Measurements from ENCODE around the gene CPPED1. TPM values are rescaled to one million over a fixed set of nuclear protein-coding genes. Genes with fewer than 3 reads are reported as not detected.

Gene CPPED1
- total RNA-seq, 2 donors from 2014 or later = 11.3 to 26.8 TPM

- ATAC-seq = no peak
- no peak for DNase-seq (ENCODE audit: low spot score)
- peak overlapping the region in 1 of 2 donors; percentile 40 for H3K27ac Mint-ChIP-seq
- peaks cover 6% of the 10 kb centered on the region for H3K36me3 Mint-ChIP-seq
- H3K27me3 Mint-ChIP-seq = no peaks in the 10 kb centered on the region
- no peaks in the 10 kb centered on the region for H3K9me3 Mint-ChIP-seq
- peaks cover 9 to 36% of the 10 kb centered on the region in 2 donors for H3K4me1 Mint-ChIP-seq (ENCODE audit: low read depth in 2 of 2)
- no peak overlapping the region for H3K4me3 Mint-ChIP-seq
These were observed 50.3 kb downstream of the CPPED1 start for GRCh38 chr16:12753203-12754023.

- DNase-seq (ENCODE audit: low spot score) (no peak), ATAC-seq (no peak)
- Mint-ChIP-seq H3K36me3 (peaks cover 6% of the 10 kb centered on the region), H3K9me3 (no peaks in the 10 kb centered on the region), H3K4me1 (ENCODE audit: low read depth in 2 of 2) (peaks cover 9 to 36% of the 10 kb centered on the region in 2 donors), H3K27ac (peak overlapping the region; percentile 14 to 88), H3K27me3 (no peaks in the 10 kb centered on the region), H3K4me3 (peak overlapping the region; percentile 20)
These were observed 51.5 kb downstream of the CPPED1 start for GRCh38 chr16:12752159-12752558.

DNA sequence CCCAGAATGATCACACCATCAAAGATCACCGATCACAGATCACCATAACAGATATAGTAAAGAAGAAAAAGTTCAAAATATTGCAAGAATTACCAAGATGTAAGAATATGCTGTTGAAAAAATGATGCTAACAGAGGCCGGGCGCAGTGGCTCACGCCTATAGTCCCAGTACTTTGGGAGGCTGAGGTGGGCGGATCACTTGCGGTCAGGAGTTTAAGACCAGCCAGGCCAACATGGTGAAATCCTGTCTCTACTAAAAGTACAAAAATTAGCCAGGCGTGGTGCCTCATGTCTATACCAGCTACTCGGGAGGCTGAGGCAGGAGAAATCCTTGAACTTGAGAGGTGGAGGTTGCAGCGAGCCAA, 53.2 kb downstream of the CPPED1 start:
- H3K4me3 Mint-ChIP-seq = peak overlapping the region; percentile 69
- peaks cover 9 to 36% of the 10 kb centered on the region in 2 donors for H3K4me1 Mint-ChIP-seq (ENCODE audit: low read depth in 2 of 2)
- no peak for DNase-seq (ENCODE audit: low spot score)
- no peaks in the 10 kb centered on the region for H3K9me3 Mint-ChIP-seq
- H3K27me3 Mint-ChIP-seq = no peaks in the 10 kb centered on the region
- H3K27ac Mint-ChIP-seq = peak overlapping the region; percentile 71 to 88
- peak; percentile 43 to 48 for ATAC-seq
- peaks cover 14% of the 10 kb centered on the region for H3K36me3 Mint-ChIP-seq

- Mint-ChIP-seq H3K36me3 (peaks cover 28% of the 10 kb centered on the region), H3K9me3 (peaks cover 6% of the 10 kb centered on the region), H3K4me1 (ENCODE audit: low read depth in 2 of 2) (peaks cover 9 to 36% of the 10 kb centered on the region in 2 donors), H3K27ac (peak overlapping the region; percentile 71 to 88), H3K27me3 (no peaks in the 10 kb centered on the region), H3K4me3 (peak overlapping the region; percentile 69)
- ATAC-seq (no peak), DNase-seq (ENCODE audit: low spot score) (no peak)
These were observed 54.6 kb downstream of the CPPED1 start for GRCh38 chr16:12749076-12749475.

- H3K36me3 Mint-ChIP-seq = peaks cover 32% of the 10 kb centered on the region
- peaks cover 12 to 26% of the 10 kb centered on the region in 2 donors for H3K4me1 Mint-ChIP-seq (ENCODE audit: low read depth in 2 of 2)
- H3K27ac Mint-ChIP-seq = no peak overlapping the region
- peaks cover 6% of the 10 kb centered on the region for H3K9me3 Mint-ChIP-seq
- H3K27me3 Mint-ChIP-seq = no peaks in the 10 kb centered on the region
- no peak overlapping the region for H3K4me3 Mint-ChIP-seq
- no peak for ATAC-seq
- no peak for DNase-seq (ENCODE audit: low spot score)
These were observed 55.9 kb downstream of the CPPED1 start for GRCh38 chr16:12747827-12748226.

DNA sequence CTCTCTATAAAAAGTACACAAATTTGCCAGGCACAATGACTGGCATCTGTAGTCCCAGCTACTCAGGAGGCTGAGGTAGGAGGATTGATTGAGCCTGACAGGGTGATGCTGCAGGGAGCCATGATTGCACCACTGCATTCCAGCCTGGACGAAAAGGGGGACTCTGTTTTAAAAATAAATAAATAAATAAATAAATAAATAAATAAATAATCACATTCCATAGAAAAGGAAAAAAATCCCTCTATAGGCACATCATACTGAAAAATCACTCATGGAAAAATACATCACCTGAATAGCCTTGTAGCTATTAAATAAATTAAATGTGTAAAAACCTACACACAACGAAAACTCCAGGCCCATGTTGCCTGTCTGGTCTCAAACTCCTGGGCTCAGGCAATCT, 56.4 kb downstream of the CPPED1 start:
- Mint-ChIP-seq H3K9me3 (peaks cover 6% of the 10 kb centered on the region), H3K36me3 (peaks cover 32% of the 10 kb centered on the region), H3K4me3 (no peak overlapping the region), H3K27me3 (no peaks in the 10 kb centered on the region), H3K27ac (no peak overlapping the region), H3K4me1 (ENCODE audit: low read depth in 2 of 2) (peaks cover 12 to 25% of the 10 kb centered on the region in 2 donors)
- no peak for DNase-seq (ENCODE audit: low spot score)
- ATAC-seq = no peak

DNA sequence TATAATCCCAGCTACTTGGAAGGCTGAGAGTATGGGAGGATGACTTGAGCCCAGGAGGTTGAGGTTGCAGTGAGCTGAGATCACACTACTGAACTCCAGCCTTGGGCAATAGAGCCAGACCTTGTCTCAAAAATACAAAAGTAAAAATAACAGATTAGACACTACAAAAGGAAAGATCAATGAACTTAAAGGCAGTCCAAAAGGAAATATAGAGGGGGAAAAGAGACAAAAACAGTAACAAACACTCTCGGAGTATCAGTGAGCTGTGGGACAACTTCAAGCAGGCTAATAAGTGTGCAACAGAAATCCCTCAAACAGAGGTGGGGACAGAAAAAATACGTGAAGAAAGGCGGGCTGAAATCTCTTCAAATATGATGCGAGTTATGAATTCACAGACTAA, 58.8 kb downstream of the CPPED1 start:
- DNase-seq (ENCODE audit: low spot score) (no peak), ATAC-seq (no peak)
- H3K4me3 Mint-ChIP-seq = no peak overlapping the region
- H3K9me3 Mint-ChIP-seq = peaks cover 6% of the 10 kb centered on the region
- H3K36me3 Mint-ChIP-seq = peaks cover 39% of the 10 kb centered on the region
- H3K27me3 Mint-ChIP-seq = no peaks in the 10 kb centered on the region
- peaks cover 3 to 10% of the 10 kb centered on the region in 2 donors for H3K4me1 Mint-ChIP-seq (ENCODE audit: low read depth in 2 of 2)
- no peak overlapping the region for H3K27ac Mint-ChIP-seq

- H3K27me3 Mint-ChIP-seq = no peaks in the 10 kb centered on the region
- H3K4me3 Mint-ChIP-seq = no peak overlapping the region
- H3K27ac Mint-ChIP-seq = no peak overlapping the region
- ATAC-seq = no peak
- peaks cover 0 to 3% of the 10 kb centered on the region in 2 donors for H3K4me1 Mint-ChIP-seq (ENCODE audit: low read depth in 2 of 2)
- peaks cover 10% of the 10 kb centered on the region for H3K9me3 Mint-ChIP-seq
- DNase-seq (ENCODE audit: low spot score) = no peak
- peaks cover 36% of the 10 kb centered on the region for H3K36me3 Mint-ChIP-seq
These were observed 60.9 kb downstream of the CPPED1 start for GRCh38 chr16:12742741-12743140.

DNA sequence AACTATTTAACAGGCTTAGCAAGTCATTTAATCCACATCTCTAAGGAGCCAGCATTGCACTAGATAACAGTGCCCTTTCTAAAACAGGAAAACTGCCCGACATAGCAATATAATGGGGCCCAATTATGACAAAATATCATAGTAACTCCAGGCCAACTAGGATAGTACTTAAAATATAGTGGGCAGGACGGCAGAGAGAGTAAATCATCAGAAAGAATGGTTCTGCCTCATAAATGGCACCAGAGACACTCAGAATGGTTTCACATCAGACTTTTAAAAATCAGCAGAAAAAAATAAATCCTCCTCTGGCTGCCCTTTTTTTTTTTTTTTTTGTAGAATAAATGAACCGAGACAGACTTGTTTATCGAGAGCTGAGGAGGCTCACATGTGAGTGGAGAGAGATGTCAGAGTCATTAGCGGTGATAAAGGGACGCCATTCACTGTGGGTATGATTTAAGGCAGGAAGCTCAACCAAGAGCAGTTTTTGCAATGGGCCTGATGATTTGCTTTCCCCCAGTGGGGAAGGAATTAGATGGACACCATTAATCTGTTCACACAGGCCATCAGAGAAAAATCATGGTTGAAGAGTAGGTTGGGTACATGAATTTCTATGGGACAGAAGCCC, 62.6 kb downstream of the CPPED1 start:
- ATAC-seq = no peak
- Mint-ChIP-seq H3K27me3 (no peaks in the 10 kb centered on the region), H3K36me3 (peaks cover 31% of the 10 kb centered on the region), H3K4me3 (no peak overlapping the region), H3K9me3 (peaks cover 10% of the 10 kb centered on the region), H3K27ac (no peak overlapping the region), H3K4me1 (ENCODE audit: low read depth in 2 of 2) (peaks cover 0 to 3% of the 10 kb centered on the region in 2 donors)
- no peak for DNase-seq (ENCODE audit: low spot score)

- H3K4me1 Mint-ChIP-seq (ENCODE audit: low read depth in 2 of 2) = peaks cover 0 to 3% of the 10 kb centered on the region in 2 donors
- no peak for DNase-seq (ENCODE audit: low spot score)
These were observed 63.9 kb downstream of the CPPED1 start for GRCh38 chr16:12739738-12740137.

GRCh38 chr16:12737563-12737962, 66.1 kb downstream of the CPPED1 start:
- no peak overlapping the region for H3K27ac Mint-ChIP-seq
- H3K4me3 Mint-ChIP-seq = no peak overlapping the region
- H3K36me3 Mint-ChIP-seq = peaks cover 28% of the 10 kb centered on the region
- H3K27me3 Mint-ChIP-seq = no peaks in the 10 kb centered on the region
- no peaks in the 10 kb centered on the region for H3K4me1 Mint-ChIP-seq (ENCODE audit: low read depth in 2 of 2)
- ATAC-seq (no peak), DNase-seq (ENCODE audit: low spot score) (no peak)
- H3K9me3 Mint-ChIP-seq = peaks cover 14% of the 10 kb centered on the region

More at GRCh38 chr16:12739738-12740137, 63.9 kb downstream of the CPPED1 start:
- Mint-ChIP-seq H3K4me3 (no peak overlapping the region), H3K36me3 (peaks cover 22% of the 10 kb centered on the region), H3K27me3 (no peaks in the 10 kb centered on the region), H3K27ac (no peak overlapping the region), H3K9me3 (peaks cover 4% of the 10 kb centered on the region)
- no peak for ATAC-seq

DNA sequence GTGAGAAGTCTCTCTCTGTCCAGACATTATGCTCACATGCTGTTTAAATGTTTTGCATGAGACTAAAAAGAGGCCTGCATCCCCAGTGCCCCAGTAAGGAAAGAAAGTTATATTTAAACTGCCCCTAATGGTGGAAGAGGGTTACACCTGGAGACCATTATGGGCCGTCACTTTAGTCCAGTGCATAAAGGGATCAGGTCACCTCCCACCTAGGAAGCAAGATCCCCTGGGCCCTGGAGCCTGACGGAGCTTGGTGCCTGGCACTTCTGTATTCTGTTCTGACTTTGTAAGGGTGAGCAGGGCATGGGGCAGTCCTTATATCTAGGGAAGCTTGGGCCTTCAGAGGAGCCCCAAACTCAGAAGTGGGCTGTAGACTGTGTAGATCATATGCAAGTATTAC, 67.9 kb downstream of the CPPED1 start:
- H3K4me3 Mint-ChIP-seq = no peak overlapping the region
- ATAC-seq (no peak), DNase-seq (ENCODE audit: low spot score) (no peak)
- no peak overlapping the region for H3K27ac Mint-ChIP-seq
- H3K9me3 Mint-ChIP-seq = peaks cover 23% of the 10 kb centered on the region
- peaks cover 36% of the 10 kb centered on the region for H3K36me3 Mint-ChIP-seq
- H3K4me1 Mint-ChIP-seq (ENCODE audit: low read depth in 2 of 2) = no peaks in the 10 kb centered on the region
- no peaks in the 10 kb centered on the region for H3K27me3 Mint-ChIP-seq

DNA sequence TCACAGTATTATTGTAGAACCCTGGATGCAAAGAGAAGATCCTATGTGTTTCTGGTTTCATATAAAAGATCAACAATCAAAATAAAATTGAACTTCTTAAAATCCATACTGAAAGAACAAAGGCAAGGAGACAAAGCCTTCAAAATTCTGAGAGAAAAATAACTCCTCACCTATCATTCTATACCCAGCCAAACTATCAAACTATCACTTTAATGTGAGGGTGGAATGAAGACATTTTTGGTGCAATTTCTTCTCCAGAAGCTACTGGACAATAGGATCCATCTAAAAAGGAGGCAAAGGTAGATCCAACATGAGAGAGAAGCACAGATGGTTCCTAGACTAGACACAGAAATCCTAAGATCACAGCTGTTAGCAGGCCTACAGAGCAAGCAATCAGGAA, 71.1 kb downstream of the CPPED1 start:
- no peak for ATAC-seq
- no peak overlapping the region for H3K27ac Mint-ChIP-seq
- no peak for DNase-seq (ENCODE audit: low spot score)
- H3K27me3 Mint-ChIP-seq = no peaks in the 10 kb centered on the region
- peaks cover 19% of the 10 kb centered on the region for H3K9me3 Mint-ChIP-seq
- H3K36me3 Mint-ChIP-seq = peaks cover 30% of the 10 kb centered on the region
- H3K4me1 Mint-ChIP-seq (ENCODE audit: low read depth in 2 of 2) = no peaks in the 10 kb centered on the region
- H3K4me3 Mint-ChIP-seq = no peak overlapping the region

DNA sequence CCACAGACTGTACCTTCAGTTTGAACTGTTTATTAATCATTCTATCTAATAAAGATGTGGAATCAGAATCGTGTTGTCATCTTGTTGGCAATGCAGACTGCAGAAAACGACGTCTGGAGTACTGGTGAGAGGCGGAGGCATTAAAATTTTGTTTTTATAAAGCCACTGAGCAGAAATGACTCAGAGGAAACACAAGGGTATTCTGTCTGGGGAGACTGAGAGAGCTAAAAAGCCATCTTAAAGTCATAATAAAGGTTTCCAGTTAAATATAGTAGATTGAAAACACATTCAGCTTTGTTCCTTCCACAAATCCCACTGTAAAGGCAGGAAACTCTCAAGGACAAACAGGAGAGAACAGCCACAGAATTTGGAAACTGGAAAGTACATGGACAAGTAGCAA, 74.2 kb downstream of the CPPED1 start:
- Mint-ChIP-seq H3K9me3 (peaks cover 17% of the 10 kb centered on the region), H3K27me3 (no peaks in the 10 kb centered on the region), H3K4me3 (no peak overlapping the region), H3K27ac (no peak overlapping the region), H3K36me3 (peaks cover 26% of the 10 kb centered on the region), H3K4me1 (ENCODE audit: low read depth in 2 of 2) (no peaks in the 10 kb centered on the region)
- DNase-seq (ENCODE audit: low spot score) (no peak), ATAC-seq (no peak)

All from natural killer cell treated with Interleukin-12 subunit alpha and Interleukin-12 subunit beta and Interleukin-15 and Interleukin-18, amount 100 ng/mL, for 72 hours (primary cell).